Activated T-cell treated with anti-CD3 and anti-CD28 coated beads, Interleukin-2, amount 50 U/mL, for 1 hour (primary cell): ENCODE measurements around the gene PTPRJ.
A peak's percentile ranks its signal among the peaks of the same experiment; 100 is the strongest.

Source experiments
- DNase-seq: peaks from one replicate; pipeline ENCODE4 v3.0.0-alpha.2; 2020

PTPRJ gene

GRCh38 chr11:48043111-48043990 is 63.0 kb downstream of the PTPRJ start:
- DNase-seq, result no peak

GRCh38 chr11:48043991-48044512 is 63.7 kb downstream of the PTPRJ start:
- DNase-seq, result no peak

DNA sequence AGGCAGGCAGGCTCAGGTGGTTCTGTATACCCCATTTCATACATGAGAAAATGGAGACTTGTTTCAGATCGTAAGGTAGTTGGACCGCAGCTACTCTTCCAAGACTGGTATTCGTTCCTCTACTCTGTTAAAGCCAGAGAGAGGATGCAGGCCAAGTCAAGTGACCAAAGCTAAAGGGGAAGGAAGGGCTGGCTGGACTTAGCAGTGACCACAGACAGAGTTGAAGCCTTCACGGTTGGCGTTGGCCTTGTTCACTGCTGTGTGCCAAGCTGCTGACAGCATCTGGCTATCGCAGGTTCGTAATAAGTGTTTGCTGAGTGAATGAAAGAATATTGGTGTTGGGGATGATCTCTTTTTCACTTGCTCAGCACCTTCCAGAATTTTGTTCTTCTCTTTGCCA is 64.2 kb downstream of the PTPRJ start:
- DNase-seq, result no peak

- DNase-seq, result no peak
These were observed 65.2 kb downstream of the PTPRJ start for GRCh38 chr11:48045536-48045935.

DNA sequence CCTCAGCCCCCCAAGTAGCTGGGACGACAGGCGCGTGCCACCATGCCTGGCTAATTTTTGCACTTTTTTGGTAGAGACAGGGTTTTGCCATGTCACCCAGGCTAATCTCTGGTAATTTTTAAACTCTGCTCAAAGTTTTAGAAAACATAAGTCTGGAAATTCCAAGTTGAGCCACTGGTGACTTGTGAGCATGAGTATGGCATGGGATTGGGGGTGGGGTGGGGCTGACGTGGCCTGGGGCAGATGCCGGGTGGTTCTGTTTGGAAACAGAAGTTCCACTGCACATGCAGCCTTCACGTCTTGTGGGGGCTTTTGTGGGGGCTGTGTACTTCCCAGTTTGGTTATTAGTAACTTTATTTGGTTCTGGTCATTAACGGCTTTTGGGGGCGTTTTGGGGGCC is 67.3 kb downstream of the PTPRJ start:
- no peak for DNase-seq

DNA sequence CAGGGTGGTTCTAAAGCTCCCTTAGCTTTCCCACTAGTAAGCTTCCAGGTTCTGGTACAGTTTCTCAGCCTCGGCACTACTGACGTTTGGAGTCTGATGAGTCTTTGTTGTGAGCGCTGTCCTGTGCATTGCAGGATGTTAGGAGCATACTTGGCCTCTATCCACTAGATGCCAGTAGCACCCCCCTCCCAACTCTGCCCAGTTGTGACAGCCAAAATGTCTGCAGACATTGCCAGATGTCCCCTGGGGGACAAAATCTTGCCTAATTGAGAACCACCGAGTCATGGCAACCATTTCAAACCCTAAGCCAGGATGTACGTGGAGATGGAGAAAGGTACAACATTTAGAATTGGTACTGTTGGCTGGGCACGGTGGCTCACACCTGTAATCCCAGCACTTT is 68.7 kb downstream of the PTPRJ start:
- no peak for DNase-seq

- no peak for DNase-seq
These were observed 69.9 kb downstream of the PTPRJ start for GRCh38 chr11:48050304-48050703.

- no peak for DNase-seq
These were observed 71.0 kb downstream of the PTPRJ start for GRCh38 chr11:48051217-48051830.

DNA sequence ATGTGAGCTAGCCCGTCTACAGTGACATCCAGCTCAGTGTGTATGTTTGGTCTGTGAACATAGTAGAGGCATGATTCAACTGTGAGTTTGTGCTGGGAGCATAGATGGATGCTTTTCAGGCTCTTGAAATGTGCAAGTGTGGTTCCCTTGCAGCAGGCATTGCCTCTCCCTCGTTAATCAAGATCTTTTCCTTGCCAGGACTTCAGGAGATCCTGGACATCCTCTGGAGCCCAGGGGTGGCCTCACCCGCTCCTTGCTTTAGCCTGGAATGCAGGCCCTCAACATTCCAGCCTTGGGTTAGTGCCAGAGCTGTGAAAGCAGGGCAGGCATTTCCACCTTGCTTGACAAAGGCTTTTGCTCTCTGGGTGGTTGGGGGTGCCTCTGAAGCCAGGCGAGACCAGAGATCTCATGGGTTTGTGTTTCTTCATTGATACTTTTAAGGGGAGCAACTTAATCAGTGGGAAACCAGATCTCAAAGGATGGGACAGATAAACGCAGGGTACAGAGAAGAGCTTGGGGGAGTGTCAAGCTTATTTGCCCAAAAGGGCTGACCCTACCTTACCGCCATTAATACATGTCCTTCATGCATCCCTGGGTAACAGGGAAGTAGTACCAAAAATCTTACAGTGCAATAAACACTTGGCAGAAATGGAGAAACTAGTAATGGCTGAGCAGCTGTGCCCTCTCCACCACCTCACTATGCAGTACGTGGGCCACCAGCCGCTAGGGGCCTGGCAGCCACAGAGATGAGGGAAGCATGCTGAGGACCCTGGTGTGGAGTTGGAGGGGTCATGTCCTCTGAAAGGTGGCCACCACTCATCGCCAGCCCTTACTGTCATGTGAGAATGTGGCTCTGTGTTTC is 72.1 kb downstream of the PTPRJ start:
- DNase-seq, result no peak

DNA sequence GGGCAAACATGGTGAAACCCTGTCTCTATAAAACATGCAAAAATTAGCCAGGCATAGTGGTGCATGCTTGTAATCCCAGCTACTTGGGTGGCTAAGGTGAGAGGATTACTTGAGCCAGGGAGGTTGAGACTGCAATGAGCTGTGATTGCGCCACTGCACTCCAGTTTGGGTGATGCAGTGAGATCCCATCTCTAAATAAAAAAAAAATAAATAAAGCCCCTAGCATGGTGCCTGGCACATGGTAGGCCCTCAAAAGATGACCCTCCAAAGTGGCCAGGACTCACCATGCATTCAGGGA is 74.6 kb downstream of the PTPRJ start:
- no peak for DNase-seq

GRCh38 chr11:48055292-48056132 is 75.2 kb downstream of the PTPRJ start:
- DNase-seq, result peak; percentile 38

DNA sequence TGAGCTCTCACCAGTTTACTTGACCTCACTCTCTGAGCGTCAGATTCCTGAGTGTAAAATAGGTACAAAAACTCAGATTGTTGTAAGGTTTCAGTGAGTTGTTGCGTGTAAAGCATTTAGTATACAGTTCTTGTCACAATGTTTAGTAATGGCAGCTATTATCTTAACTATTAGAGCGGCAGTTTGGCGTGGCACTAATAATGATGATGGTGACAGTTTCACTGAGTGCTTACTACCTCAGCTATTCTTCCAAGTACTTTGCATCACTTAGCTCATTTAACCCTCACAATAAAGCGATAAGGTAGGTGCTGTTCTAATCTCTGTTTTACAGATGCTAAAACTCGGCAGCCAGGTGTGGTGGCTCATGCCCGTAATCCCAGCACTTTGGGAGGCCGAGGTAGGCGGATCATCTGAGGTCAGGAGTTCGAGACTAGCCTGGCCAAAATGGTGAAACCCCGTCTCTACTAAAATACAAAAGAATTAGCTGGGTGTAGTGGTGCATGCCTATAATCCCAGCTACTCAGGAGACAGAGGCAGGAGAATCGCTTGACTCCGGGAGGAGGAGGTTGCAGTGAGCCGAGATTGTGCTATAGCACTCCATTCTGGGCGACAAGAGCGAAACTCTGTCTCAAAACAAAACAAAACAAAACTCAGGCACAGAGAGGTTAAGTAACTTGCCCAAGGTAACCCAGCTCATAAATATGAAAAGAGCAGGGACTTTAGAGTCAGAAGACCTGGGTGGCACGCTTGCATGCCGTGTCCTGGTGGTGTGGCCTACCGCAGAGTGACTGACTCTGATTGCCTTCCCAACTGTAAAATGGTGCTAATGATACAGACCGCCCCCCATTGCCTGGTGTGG is 76.2 kb downstream of the PTPRJ start:
- no peak for DNase-seq

- DNase-seq, result no peak
These were observed 77.7 kb downstream of the PTPRJ start for GRCh38 chr11:48058064-48058463.

DNA sequence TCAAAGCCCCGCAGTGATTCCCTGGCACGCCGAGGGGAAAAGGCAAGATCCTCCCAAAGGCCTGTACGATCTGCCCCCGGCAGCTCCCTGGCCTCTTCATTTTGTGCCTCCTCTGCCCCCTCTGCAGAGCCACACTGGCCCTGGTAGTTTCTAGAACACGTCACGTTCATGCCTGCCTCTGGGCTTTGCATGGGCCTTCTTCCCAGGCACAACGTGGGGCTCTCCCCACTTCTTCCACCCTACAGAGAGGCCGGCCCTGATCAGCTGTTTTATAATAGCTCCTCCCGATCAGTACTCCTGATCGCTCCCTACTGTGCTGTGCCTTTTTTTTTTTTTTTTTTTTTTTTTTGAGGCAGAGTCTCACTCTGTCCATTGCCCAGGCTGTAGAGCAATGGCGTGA is 78.4 kb downstream of the PTPRJ start:
- DNase-seq, result no peak

DNA sequence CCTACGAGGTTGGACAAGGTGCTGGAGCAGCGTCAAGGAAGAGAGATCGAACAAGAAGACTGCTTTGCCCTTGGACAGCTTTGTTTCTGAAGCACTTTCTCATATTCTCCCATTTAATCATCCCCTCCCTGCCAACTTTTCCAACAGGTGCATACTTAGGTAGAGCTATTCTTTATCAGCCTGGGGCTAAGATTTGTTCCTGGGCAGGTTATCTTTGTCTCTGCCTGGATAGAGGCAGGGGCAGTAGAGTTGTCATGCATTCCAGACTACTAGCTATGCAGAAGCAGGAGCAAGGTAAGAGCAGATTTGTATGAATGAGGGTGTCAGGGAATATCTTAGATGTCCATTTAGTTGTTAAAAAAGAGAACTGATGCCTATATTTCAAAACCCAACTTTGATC is 82.3 kb downstream of the PTPRJ start:
- no peak for DNase-seq

- no peak for DNase-seq
These were observed 83.1 kb downstream of the PTPRJ start for GRCh38 chr11:48063424-48063978.

DNA sequence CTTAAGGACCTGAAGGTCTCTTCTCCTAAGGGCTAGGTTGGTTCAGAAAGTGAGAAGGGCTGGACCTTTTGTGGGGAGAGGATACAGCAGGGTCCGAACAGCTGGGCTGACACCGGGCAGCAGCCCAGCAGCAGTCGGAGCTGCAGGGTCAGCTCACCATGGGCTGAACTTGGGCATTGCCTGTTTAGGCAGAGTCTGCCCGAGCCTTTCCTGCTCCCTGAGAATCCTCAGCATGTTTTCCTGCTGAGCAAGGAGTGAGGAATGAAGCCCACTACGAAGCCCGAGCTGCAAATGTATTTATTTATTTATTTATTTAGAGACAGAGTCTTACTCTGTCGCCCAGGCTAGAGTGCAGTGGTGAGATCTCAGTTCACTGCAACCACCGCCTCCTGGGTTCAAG is 83.9 kb downstream of the PTPRJ start:
- no peak for DNase-seq

DNA sequence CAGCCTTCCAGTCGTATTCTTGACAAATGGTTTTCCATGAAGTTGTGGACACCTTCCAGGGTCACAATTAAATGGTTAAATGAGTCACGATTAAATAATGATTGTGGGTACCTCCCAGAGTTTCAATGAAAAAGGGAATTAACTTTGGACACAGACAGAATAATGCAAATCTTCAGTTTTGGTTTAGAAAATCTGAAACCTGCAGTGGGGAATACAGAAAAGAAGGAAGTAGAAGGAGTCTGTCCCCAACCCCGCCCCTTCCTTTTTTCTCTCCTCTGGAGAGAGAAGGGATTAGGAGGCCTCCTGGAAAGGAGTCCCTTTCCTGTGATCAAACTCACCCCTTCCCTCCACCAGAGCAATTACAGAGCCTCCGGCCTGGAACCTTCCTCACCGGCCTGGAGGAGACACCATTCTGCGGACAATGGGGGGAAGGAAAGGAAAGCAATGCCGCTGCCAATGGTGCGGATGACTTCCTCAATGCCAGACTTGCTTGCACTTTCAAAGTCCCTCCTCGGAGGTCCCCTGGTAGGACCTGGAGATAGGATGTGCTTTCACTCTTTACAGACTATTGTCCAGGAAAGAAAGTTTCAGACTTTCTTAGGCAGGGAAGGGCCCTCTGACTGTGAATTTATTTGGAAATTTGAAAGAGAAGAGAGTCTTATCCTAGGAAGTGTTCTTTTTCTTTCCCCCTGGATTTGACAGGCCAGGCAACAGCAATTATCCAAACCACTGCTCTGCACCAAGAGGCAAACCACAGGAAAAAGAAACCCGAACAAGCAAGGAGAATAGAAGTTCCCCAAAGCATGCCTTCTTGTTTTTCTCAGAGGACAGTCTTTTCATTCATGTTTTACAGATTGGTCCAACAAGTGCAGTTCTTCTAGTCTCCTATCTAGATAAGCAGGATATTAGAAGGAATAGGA is 86.8 kb downstream of the PTPRJ start:
- no peak for DNase-seq

DNA sequence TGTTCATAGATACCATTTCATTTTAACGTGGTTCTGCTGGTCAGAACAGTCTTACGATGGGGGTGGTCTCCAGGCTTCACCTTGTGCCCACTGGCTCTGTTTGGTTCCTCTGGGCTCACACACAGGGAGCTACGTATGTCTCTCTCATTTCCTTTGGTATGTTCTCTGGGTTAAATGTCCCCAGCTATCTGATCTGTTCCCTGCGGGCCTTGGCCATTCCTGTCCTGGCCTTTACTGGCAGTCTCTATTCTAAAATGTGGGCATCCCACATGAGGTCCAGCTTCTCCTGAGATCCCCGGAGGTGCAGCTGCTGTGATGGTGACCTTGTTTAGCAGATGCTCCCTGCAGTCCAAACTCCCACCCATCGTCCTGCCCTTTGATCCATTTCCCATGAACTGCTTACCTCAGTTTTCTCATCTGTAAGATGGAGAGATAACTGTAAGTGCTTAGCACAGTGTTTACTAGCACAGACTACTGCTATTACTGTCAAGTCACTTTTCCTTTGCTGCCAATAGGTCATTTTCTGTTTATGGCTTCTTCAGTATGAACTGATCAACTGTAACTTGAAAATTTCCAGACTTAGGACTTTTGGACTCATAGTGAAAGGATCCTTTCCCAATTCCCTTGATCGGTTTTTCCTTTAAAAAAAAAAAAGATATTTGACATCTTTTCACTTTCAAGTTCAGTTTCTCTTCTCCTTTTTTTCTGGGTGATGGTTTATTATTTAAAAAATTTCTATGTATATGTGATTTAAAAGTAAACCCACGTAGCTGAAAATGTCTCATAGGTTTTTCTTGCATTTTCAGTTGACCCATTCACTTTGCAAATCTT is 92.9 kb downstream of the PTPRJ start:
- DNase-seq, result no peak
